Measurements from ENCODE around the gene CBX5. TPM values are rescaled to one million over a fixed set of nuclear protein-coding genes. Genes with fewer than 3 reads are reported as not detected.

Gene CBX5
- total and polyA plus RNA-seq, 10 donors = 6.5 to 60.3 (median 43.6) TPM

- TF ChIP-seq POLR2A (IDR thresholded peaks at IDR 0.05) (no peak), POLR2AphosphoS5 (IDR thresholded peaks at IDR 0.05) (no peak)
- TF ChIP-seq, protein P1, sequence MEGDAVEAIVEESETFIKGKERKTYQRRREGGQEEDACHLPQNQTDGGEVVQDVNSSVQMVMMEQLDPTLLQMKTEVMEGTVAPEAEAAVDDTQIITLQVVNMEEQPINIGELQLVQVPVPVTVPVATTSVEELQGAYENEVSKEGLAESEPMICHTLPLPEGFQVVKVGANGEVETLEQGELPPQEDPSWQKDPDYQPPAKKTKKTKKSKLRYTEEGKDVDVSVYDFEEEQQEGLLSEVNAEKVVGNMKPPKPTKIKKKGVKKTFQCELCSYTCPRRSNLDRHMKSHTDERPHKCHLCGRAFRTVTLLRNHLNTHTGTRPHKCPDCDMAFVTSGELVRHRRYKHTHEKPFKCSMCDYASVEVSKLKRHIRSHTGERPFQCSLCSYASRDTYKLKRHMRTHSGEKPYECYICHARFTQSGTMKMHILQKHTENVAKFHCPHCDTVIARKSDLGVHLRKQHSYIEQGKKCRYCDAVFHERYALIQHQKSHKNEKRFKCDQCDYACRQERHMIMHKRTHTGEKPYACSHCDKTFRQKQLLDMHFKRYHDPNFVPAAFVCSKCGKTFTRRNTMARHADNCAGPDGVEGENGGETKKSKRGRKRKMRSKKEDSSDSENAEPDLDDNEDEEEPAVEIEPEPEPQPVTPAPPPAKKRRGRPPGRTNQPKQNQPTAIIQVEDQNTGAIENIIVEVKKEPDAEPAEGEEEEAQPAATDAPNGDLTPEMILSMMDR (IDR thresholded peaks at IDR 0.05 in 8 of 11, conservative IDR thresholded peaks at IDR 0.05 in 3 of 11) = no peak
- 95 to 99% (median 97%) methylated on average over 4 of the region's 4 CpGs for WGBS, 5 donors
- intact Hi-C loops (cut with DNase I; ENCODE audit: low total_unique reads) = loop anchor here (10.0 kb wide), 1 partner anchor 112 kb away; the partner anchor contains the start of gene GPR84
- Histone ChIP-seq H3K27ac (no peak overlapping the region), H3K36me3 (peaks cover 0 to 74% (median 48%) of the 10 kb centered on the region in 6 donors), H3K4me3 (no peak overlapping the region), H3K27me3 (replicated peaks in 1 of 7) (no peaks in the 10 kb centered on the region), H3K9me3 (no peaks in the 10 kb centered on the region), H3K4me1 (peaks cover 0 to 23% (median 8%) of the 10 kb centered on the region in 6 donors)
- no peak for DNase-seq
These were observed 26.7 kb downstream of the CBX5 start for GRCh38 chr12:54253240-54253639.

GRCh38 chr12:54251667-54252284 is 28.1 kb downstream of the CBX5 start:
- Histone ChIP-seq H3K27me3 (replicated peaks in 1 of 7) (no peaks in the 10 kb centered on the region), H3K4me1 (peaks cover 0 to 16% (median 4%) of the 10 kb centered on the region in 6 donors), H3K27ac (peak overlapping the region in 1 of 8 donors; percentile 21), H3K4me3 (no peak overlapping the region), H3K36me3 (peaks cover 0 to 80% (median 43%) of the 10 kb centered on the region in 6 donors), H3K9me3 (no peaks in the 10 kb centered on the region)
- no peak for TF ChIP-seq POLR2A (IDR thresholded peaks at IDR 0.05)
- TF ChIP-seq, protein P1 (IDR thresholded peaks at IDR 0.05 in 8 of 11, conservative IDR thresholded peaks at IDR 0.05 in 3 of 11) = peak in 9 of 11 experiments; percentile 40 to 69 (median 64)
- TF ChIP-seq POLR2AphosphoS5 (IDR thresholded peaks at IDR 0.05) = no peak
- 78 to 97% (median 91%) methylated on average over 1 of the region's 1 CpG for WGBS, 5 donors
- intact Hi-C loops (cut with DNase I; ENCODE audit: low total_unique reads) = loop anchor here (10.0 kb wide), 1 partner anchor 113 kb away; the partner anchor contains the start of gene GPR84
- DNase-seq = no peak

DNA sequence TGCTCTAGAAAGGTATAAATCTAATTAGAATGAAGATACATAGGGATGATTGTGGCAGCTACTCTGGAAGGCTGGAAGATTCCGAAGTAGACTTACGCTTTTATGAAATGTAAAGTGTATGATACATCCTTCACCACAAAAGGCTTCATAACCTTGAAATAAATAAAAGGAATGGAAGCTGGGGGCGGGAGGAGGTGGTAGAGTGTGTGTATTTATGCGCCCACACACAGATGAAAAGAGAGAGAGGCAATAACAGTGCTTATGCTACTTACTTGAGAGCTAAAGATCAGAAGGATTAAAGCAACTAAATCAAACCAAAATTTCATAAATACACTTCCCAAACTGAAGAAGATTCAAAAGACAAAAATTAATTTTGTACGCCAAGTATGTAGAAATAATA is 30.4 kb downstream of the CBX5 start:
- Histone ChIP-seq H3K27me3 (replicated peaks in 1 of 7) (no peaks in the 10 kb centered on the region), H3K9me3 (no peaks in the 10 kb centered on the region), H3K4me1 (peaks cover 0 to 16% (median 3%) of the 10 kb centered on the region in 6 donors), H3K27ac (no peak overlapping the region), H3K4me3 (no peak overlapping the region), H3K36me3 (peaks cover 0 to 80% (median 45%) of the 10 kb centered on the region in 6 donors)
- no peak for TF ChIP-seq POLR2A (IDR thresholded peaks at IDR 0.05)
- TF ChIP-seq, protein P1 (IDR thresholded peaks at IDR 0.05 in 8 of 11, conservative IDR thresholded peaks at IDR 0.05 in 3 of 11) = no peak
- no peak for TF ChIP-seq POLR2AphosphoS5 (IDR thresholded peaks at IDR 0.05)
- DNase-seq = no peak
- 94 to 95% (median 94%) methylated on average over 5 of the region's 5 CpGs for WGBS, 5 donors
- intact Hi-C loops (cut with DNase I; ENCODE audit: low total_unique reads) = no loop called here

- H3K27me3 ChIP-seq (replicated peaks in 1 of 7) = no peaks in the 10 kb centered on the region
- TF ChIP-seq POLR2AphosphoS5 (IDR thresholded peaks at IDR 0.05) (no peak), POLR2A (IDR thresholded peaks at IDR 0.05) (no peak)
- TF ChIP-seq, protein P1 (IDR thresholded peaks at IDR 0.05 in 8 of 11, conservative IDR thresholded peaks at IDR 0.05 in 3 of 11) = no peak
- H3K4me1 ChIP-seq = peaks cover 0 to 5% (median under 1%) of the 10 kb centered on the region in 6 donors
- no peaks in the 10 kb centered on the region for H3K9me3 ChIP-seq
- H3K36me3 ChIP-seq = peaks cover 0 to 98% (median 60%) of the 10 kb centered on the region in 6 donors
- no peak overlapping the region for H3K27ac ChIP-seq
- intact Hi-C loops (cut with DNase I; ENCODE audit: low total_unique reads) = no loop called here
- 94 to 99% (median 97%) methylated on average over 6 of the region's 6 CpGs for WGBS, 5 donors
- no peak for DNase-seq
- no peak overlapping the region for H3K4me3 ChIP-seq
These were observed 33.8 kb downstream of the CBX5 start for GRCh38 chr12:54246011-54246641.

Measured in spleen (tissue), 11 donors.